Astrocyte (in vitro differentiated cells and primary cell): ENCODE measurements around the gene TEX48.

Experiments
- CTCF ChIP-seq: IDR thresholded peaks from 2 replicates; pipeline ENCODE4 v1.5.1; 2011; ENCODE audit warnings: low read depth, mild to moderate bottlenecking, inconsistent platforms, low read length, moderate library complexity; ENCODE audit not compliant: insufficient read depth
- EZH2 ChIP-seq: IDR thresholded peaks from 2 replicates; pipeline ENCODE4 v1.6.1; 2012; ENCODE audit warnings: mild to moderate bottlenecking, low read length, inconsistent platforms; ENCODE audit not compliant: insufficient read depth

- TF ChIP-seq CTCF (no peak), EZH2 (no peak)
Observed at GRCh38 chr9:114631166-114631565, 50.8 kb downstream of the TEX48 start.
